Hematopoietic multipotent progenitor cell treated with erythropoietin and hydrocortisone succinate and interleukin-3 and kit ligand, for 17 days (in vitro differentiated cells): Measurements from ENCODE around the gene TLCD5.

ENCODE experiments used
- DNase-seq: peaks from one replicate; pipeline ENCODE4 v3.0.0-alpha.2; 2015; ENCODE audit warnings: low spot score

Gene TLCD5

GRCh38 chr11:120337355-120338106, 12.4 kb downstream of the TLCD5 start:
- DNase-seq: peak; percentile 80

GRCh38 chr11:120338107-120338933, 13.2 kb downstream of the TLCD5 start:
- DNase-seq: peak; percentile 79

- DNase-seq: peak; percentile 95
These were observed 14.3 kb downstream of the TLCD5 start for GRCh38 chr11:120339394-120339890.

- DNase-seq: peak; percentile 87
These were observed 15.4 kb downstream of the TLCD5 start for GRCh38 chr11:120340529-120340928.

- DNase-seq: peak; percentile 50
These were observed 17.1 kb downstream of the TLCD5 start for GRCh38 chr11:120342226-120342625.

GRCh38 chr11:120342678-120343077, 17.6 kb downstream of the TLCD5 start:
- DNase-seq: no peak

GRCh38 chr11:120343429-120343828, 18.3 kb downstream of the TLCD5 start:
- DNase-seq: peak; percentile 71

GRCh38 chr11:120344302-120345004, 19.4 kb downstream of the TLCD5 start:
- DNase-seq: peak; percentile 59

- peak; percentile 48 for DNase-seq
These were observed 21.1 kb downstream of the TLCD5 start for GRCh38 chr11:120346233-120346632.

GRCh38 chr11:120350637-120351036, 25.5 kb downstream of the TLCD5 start:
- no peak for DNase-seq

GRCh38 chr11:120352405-120352804, 27.3 kb downstream of the TLCD5 start:
- no peak for DNase-seq

- DNase-seq: no peak
These were observed 29.0 kb downstream of the TLCD5 start for GRCh38 chr11:120354068-120354467.

- DNase-seq: no peak
These were observed 29.7 kb downstream of the TLCD5 start for GRCh38 chr11:120354779-120355178.

- DNase-seq: no peak
These were observed 32.5 kb downstream of the TLCD5 start for GRCh38 chr11:120357620-120358019.

- DNase-seq: no peak
These were observed 33.6 kb downstream of the TLCD5 start for GRCh38 chr11:120358729-120359128.

- DNase-seq: no peak
These were observed 38.3 kb downstream of the TLCD5 start for GRCh38 chr11:120363436-120363835.

GRCh38 chr11:120365512-120365911, 40.4 kb downstream of the TLCD5 start:
- peak; percentile 62 for DNase-seq

- DNase-seq: no peak
These were observed 47.2 kb downstream of the TLCD5 start for GRCh38 chr11:120372296-120372695.

GRCh38 chr11:120375076-120375475, 50.0 kb downstream of the TLCD5 start:
- no peak for DNase-seq

GRCh38 chr11:120376547-120377182, 51.6 kb downstream of the TLCD5 start:
- DNase-seq: no peak

- no peak for DNase-seq
These were observed 53.4 kb downstream of the TLCD5 start for GRCh38 chr11:120378474-120378873.

GRCh38 chr11:120381401-120381800, 56.3 kb downstream of the TLCD5 start:
- DNase-seq: no peak
